NK-92 treated with Interleukin-12 subunit alpha and Interleukin-12 subunit beta, amount 100 ng/mL, for 24 hours (cell line): Measurements from ENCODE around the gene NTN1.
"Not testable (repeated sequence)": the region's sequence is repeated elsewhere in the genome, so short reads cannot be mapped to it uniquely, and the experiment has no call there.

ENCODE experiments used
- DNase-seq: peaks from one replicate; lab custom pipeline; 2025; lab: John Stamatoyannopoulos, UW

The NTN1 gene

GRCh38 chr17:9123594-9124553 lies 102.6 kb downstream of the NTN1 start:
- no peak for DNase-seq

GRCh38 chr17:9124554-9124935 lies 103.2 kb downstream of the NTN1 start:
- DNase-seq = no peak

GRCh38 chr17:9125722-9126121 lies 104.4 kb downstream of the NTN1 start:
- no peak for DNase-seq

GRCh38 chr17:9127340-9127739 lies 106.0 kb downstream of the NTN1 start:
- no peak for DNase-seq

DNA sequence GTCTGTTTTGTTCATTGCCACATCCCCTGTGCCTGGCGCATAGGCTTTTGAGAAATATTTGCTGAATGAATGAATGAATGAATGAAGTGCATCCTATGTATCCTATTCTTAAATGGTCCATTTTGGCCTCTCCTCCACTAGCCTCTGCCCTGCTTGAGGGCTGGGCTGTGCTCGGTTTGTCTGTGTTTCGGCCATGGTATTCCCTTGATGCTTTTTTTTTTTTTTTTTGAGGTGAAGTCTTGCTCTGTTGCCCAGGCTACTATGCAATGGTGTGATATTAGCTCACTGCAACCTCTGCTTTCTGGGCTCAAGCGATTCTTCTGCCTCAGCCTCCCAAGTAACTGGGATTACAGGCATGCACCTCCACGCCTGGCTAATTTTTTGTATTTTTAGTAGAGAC lies 110.1 kb downstream of the NTN1 start:
- DNase-seq = no peak

DNA sequence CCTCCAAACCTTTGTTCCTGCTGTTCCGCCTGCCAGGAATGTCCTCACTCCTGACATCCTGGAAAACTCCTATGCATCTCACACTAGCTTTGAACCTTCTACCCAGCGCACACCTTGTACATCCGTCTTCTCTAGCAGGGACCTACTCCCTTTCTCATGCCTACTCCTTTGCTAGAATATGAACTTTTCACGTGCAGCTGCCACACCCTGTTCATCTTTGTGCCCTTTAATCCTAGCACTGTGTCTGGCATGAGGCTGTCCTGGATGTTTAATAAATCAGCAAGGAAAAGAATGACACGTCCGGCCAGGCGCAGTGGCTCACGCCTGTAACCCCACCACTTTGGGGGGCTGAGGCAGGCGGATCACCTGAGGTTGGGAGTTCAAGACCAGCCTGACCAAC lies 111.0 kb downstream of the NTN1 start:
- no peak for DNase-seq

DNA sequence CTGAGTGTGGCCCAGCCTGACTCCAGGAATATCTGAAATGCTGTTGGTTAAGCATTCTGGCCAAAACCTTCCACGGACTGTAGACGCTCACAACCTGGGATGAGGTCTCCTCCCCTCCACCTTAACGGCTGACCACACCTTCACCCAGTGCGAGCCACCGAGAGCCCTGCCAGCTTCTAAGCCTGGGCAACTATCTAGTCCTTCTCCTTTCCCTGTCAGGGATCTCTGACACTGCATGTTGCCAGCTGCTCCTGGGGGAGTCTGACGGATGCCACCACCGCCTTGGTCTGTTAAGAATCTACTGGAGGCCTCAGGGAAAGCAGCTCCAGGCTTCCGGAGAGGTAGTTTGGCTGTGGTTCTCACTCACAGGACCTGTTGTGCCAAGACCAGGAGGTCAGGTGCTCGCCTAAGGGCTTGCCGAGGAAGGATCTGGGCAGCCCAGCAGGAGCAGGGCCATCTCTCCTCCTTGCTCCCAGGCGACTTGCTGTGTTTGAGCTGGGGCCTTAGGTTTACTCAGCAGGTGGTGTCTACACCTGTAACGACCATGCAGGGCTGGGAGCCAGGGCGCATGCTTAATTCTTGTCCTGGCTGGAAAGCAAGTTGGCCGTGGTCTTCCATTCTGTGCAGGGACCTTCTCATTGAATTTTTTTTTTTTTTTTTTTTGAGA lies 111.8 kb downstream of the NTN1 start:
- no peak for DNase-seq

- no peak for DNase-seq
Observed at GRCh38 chr17:9138161-9138717, 116.9 kb downstream of the NTN1 start.

GRCh38 chr17:9139695-9140094 lies 118.4 kb downstream of the NTN1 start:
- DNase-seq = no peak

GRCh38 chr17:9140550-9141424 lies 119.5 kb downstream of the NTN1 start:
- no peak for DNase-seq

- no peak for DNase-seq
Observed at GRCh38 chr17:9141425-9141753, 120.1 kb downstream of the NTN1 start.

GRCh38 chr17:9142772-9143494 lies 121.6 kb downstream of the NTN1 start:
- DNase-seq = no peak

DNA sequence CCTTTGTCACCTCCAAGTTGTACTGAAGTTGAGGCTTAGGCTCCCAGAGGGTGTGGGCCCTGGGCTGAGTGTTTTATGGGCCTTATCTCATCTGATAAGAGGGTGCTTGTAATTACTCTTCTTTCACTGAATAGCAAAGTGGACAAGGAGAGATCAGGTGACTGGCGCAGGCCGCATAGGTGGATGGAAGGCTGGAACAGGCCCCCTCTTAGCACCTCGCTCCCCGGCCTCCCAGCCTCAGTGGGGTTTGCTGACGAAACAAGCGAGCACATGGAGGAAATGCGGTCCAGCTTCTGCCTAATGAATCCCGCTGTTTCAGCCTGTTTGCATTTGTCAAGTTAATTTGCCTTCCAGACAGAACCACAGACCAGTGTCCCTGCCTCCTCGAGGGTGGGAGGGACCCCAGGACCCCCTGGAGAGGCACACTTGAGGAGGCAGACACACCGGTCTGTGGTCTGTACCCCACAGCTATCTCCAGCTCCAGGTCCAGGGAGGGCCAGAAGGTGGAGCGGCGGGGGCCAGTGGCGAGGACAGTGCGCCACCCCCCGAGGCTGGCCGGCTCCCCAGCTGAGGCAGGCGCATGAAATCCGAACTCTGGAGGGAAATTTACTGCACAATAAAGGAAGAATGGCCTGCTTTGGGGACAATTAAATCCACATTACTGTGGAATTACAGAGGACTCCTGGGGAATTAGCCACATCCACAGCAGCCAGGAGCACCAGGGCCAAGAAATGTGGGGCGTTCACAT lies 123.4 kb downstream of the NTN1 start:
- no peak for DNase-seq

GRCh38 chr17:9146064-9146463 lies 124.8 kb downstream of the NTN1 start:
- DNase-seq = no peak

GRCh38 chr17:9148905-9149525 lies 127.7 kb downstream of the NTN1 start:
- no peak for DNase-seq

DNA sequence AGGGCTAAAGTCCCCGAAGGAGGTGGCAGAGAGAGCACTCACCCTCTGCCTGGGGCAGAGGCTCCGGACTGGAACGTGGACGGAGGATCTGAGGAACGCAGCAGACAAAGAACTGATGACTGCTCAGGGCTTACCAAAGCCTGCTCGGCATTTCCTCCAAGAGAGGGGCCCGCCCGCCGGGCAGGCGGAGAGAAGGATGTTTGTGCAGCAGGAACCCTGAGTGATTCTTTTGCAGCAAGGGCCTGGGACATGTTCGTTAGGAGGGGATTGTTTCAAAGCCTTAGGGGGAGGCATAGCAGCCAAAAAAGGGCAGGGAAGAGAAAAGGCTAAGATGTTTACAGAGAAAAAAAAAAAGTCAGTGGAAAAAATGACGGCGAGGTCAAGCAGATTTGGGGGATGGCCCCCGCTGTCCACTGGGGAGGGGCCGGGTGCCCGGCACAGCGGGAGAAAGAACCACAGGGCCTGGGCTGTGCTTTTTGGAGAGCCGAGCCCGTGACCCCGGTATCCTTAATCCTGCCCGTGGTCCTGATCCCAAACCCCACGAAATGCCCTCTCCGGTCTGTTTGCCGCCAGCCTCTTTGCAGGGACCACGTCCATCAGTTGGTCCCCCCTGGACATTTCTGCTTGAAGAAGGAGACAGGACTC lies 129.3 kb downstream of the NTN1 start:
- DNase-seq = no peak

- no peak for DNase-seq
Observed at GRCh38 chr17:9151091-9151490, 129.8 kb downstream of the NTN1 start.

DNA sequence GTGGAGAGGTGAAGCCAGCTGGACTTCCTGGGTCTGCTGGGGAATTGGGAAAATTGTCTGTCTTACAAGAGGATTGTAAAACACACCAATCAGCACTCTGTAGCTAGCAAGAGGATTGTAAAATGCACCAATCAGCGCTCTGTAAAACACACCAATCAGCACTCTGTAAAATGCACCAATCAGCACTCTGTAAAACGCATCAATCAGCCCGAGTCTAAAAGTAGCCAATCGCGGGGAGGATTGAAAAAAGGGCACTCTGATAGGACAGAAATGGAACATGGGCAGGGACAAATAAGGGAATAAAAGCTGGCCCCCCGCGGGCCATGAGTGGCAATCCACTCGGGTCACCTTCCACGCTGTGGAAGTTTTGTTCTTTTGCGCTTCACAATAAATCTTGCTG lies 130.4 kb downstream of the NTN1 start:
- DNase-seq = not testable (repeated sequence)

DNA sequence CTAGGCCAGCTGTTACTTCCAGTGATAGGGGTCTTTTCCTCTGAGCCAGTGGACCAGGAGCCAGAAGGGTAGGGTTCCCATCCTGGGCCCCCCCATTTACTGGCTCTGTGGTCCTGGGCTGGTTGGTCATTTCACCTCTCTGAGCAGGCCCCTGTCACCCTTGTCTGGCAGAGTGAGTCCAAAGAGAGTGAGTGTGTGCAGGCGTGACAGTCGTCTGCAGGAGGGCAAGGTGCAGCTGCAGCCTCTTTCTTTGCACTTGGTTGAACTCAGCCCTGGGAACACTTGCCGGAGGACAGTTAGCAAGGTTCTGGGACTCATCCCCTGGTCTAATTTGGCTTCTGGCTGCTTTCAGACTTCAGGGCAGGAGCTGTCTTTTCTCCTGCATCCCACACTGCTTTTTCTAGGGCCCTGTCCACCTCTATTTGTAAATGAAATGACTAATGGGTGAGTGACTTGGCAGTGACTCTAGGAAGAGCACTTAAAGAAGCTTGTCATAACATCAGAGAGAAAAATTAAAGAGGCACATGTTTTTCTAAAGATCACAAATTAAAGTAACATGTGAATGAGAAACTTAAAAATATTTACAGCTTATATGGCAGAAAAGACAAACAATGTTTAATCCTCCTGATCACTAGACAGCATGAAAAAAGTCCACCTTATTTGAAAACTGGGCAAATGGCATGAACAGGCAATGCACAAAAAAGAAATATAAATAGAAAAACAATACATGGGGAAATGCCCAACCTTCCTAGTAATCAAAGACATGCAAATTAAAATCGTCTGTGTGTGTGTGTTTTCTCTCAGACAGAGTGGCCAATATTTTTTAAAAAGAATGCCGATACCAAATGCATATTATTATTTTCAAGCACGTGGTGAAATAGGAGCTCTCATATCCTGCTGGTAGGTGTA lies 137.5 kb downstream of the NTN1 start:
- DNase-seq = no peak
